ENCODE measurements around the gene EXOC3L2. TPM values are rescaled to one million over a fixed set of nuclear protein-coding genes. Genes with fewer than 3 reads are reported as not detected.

EXOC3L2 gene
- total RNA-seq, 1 donor, result not detected

DNA sequence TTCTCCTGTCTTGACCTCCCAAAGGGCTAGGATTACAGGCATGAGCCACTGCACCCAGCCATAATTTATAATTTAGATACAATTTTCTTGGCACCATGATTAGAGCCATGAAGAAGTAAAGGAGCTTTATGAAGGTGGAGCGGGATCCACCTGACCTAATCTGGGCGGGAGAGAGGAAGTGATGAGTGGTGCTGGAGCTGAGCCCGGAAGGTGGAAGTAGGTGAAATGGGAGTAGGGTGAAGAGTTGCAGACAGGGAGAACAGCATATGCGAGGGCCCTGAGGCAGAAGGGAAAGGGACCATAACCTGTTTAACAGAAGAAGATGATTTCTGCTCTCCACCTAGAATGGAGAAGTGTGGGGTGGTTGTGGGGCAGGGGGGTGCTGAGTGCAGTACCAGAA, 62.4 kb downstream of the EXOC3L2 start:
- Histone ChIP-seq H3K4me1 (ENCODE audit: insufficient read depth, low read length) (peaks cover 9% of the 10 kb centered on the region), H3K36me3 (ENCODE audit: insufficient read depth, low read length) (peaks cover 9% of the 10 kb centered on the region), H2AFZ (ENCODE audit: low read length) (no peak overlapping the region), H3K27ac (ENCODE audit: low read depth, low read length) (no peak overlapping the region), H3K4me2 (ENCODE audit: insufficient read depth, low read length) (no peak overlapping the region), H3K9me3 (ENCODE audit: low read depth, low read length) (no peaks in the 10 kb centered on the region), H3K27me3 (ENCODE audit: insufficient read depth, low read length) (no peaks in the 10 kb centered on the region), H4K20me1 (ENCODE audit: insufficient read depth, low read length) (peaks cover 13% of the 10 kb centered on the region), H3K4me3 (ENCODE audit: insufficient read depth, low read length) (no peak overlapping the region), H3K79me2 (ENCODE audit: insufficient read depth, low read length) (peaks cover 28% of the 10 kb centered on the region)
- DNase-seq (ENCODE audit: insufficient read length, low spot score, missing footprints), result peak; percentile 30
- no peak for TF ChIP-seq CTCF (IDR thresholded peaks at IDR 0.05; ENCODE audit: extremely low read depth, low read depth, low read length)

DNA sequence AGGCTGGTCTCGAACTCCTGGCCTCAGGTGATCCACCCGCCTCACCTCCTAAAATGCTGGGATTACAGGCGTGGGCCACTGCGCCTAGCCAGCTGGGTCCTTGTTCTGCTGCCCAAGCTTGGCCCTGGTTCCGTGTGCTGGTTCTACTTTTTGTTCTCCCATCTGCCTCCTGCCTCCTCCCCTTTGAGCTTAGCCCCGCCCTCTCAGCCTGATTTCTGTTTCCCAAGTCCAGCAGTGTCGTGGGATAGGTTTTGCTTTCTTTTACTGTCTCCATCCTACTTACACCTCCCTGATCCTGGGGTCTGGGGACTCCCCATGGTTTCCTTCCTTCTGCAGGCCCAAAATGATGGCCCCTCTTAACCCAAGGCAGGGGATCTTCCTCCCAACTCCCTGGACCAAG, 64.3 kb downstream of the EXOC3L2 start:
- Histone ChIP-seq H3K36me3 (ENCODE audit: insufficient read depth, low read length) (peaks cover 9% of the 10 kb centered on the region), H3K4me1 (ENCODE audit: insufficient read depth, low read length) (peaks cover 18% of the 10 kb centered on the region), H3K27me3 (ENCODE audit: insufficient read depth, low read length) (no peaks in the 10 kb centered on the region), H3K4me3 (ENCODE audit: insufficient read depth, low read length) (no peak overlapping the region), H4K20me1 (ENCODE audit: insufficient read depth, low read length) (peaks cover 10% of the 10 kb centered on the region), H3K27ac (ENCODE audit: low read depth, low read length) (no peak overlapping the region), H3K9me3 (ENCODE audit: low read depth, low read length) (no peaks in the 10 kb centered on the region), H3K79me2 (ENCODE audit: insufficient read depth, low read length) (peaks cover 31% of the 10 kb centered on the region), H3K4me2 (ENCODE audit: insufficient read depth, low read length) (peak overlapping the region; percentile 16), H2AFZ (ENCODE audit: low read length) (no peak overlapping the region)
- peak; percentile 60 for DNase-seq (ENCODE audit: insufficient read length, low spot score, missing footprints)
- no peak for TF ChIP-seq CTCF (IDR thresholded peaks at IDR 0.05; ENCODE audit: extremely low read depth, low read depth, low read length)

- H3K27me3 ChIP-seq (ENCODE audit: insufficient read depth, low read length), result no peaks in the 10 kb centered on the region
- peak overlapping the region; percentile 89 for H3K4me3 ChIP-seq (ENCODE audit: insufficient read depth, low read length)
- DNase-seq (ENCODE audit: insufficient read length, low spot score, missing footprints), result no peak
- peaks cover 7% of the 10 kb centered on the region for H4K20me1 ChIP-seq (ENCODE audit: insufficient read depth, low read length)
- H3K4me2 ChIP-seq (ENCODE audit: insufficient read depth, low read length), result peak overlapping the region; percentile 97
- H3K79me2 ChIP-seq (ENCODE audit: insufficient read depth, low read length), result peaks cover 31% of the 10 kb centered on the region
- peak overlapping the region; percentile 95 for H3K27ac ChIP-seq (ENCODE audit: low read depth, low read length)
- peak overlapping the region; percentile 65 for H2AFZ ChIP-seq (ENCODE audit: low read length)
- peaks cover 9% of the 10 kb centered on the region for H3K36me3 ChIP-seq (ENCODE audit: insufficient read depth, low read length)
- H3K4me1 ChIP-seq (ENCODE audit: insufficient read depth, low read length), result peaks cover 19% of the 10 kb centered on the region
- no peaks in the 10 kb centered on the region for H3K9me3 ChIP-seq (ENCODE audit: low read depth, low read length)
- no peak for TF ChIP-seq CTCF (IDR thresholded peaks at IDR 0.05; ENCODE audit: extremely low read depth, low read depth, low read length)
Measured at GRCh38 chr19:45179892-45180370, 65.3 kb downstream of the EXOC3L2 start.

- TF ChIP-seq CTCF (IDR thresholded peaks at IDR 0.05; ENCODE audit: extremely low read depth, low read depth, low read length), result no peak
- peak overlapping the region; percentile 73 for H2AFZ ChIP-seq (ENCODE audit: low read length)
- H3K27ac ChIP-seq (ENCODE audit: low read depth, low read length), result peak overlapping the region; percentile 95
- H3K9me3 ChIP-seq (ENCODE audit: low read depth, low read length), result no peaks in the 10 kb centered on the region
- peaks cover 7% of the 10 kb centered on the region for H4K20me1 ChIP-seq (ENCODE audit: insufficient read depth, low read length)
- peaks cover 9% of the 10 kb centered on the region for H3K36me3 ChIP-seq (ENCODE audit: insufficient read depth, low read length)
- H3K79me2 ChIP-seq (ENCODE audit: insufficient read depth, low read length), result peaks cover 31% of the 10 kb centered on the region
- DNase-seq (ENCODE audit: insufficient read length, low spot score, missing footprints), result peak; percentile 91
- H3K27me3 ChIP-seq (ENCODE audit: insufficient read depth, low read length), result no peaks in the 10 kb centered on the region
- peak overlapping the region; percentile 89 for H3K4me3 ChIP-seq (ENCODE audit: insufficient read depth, low read length)
- H3K4me2 ChIP-seq (ENCODE audit: insufficient read depth, low read length), result peak overlapping the region; percentile 97
- H3K4me1 ChIP-seq (ENCODE audit: insufficient read depth, low read length), result peaks cover 23% of the 10 kb centered on the region
Measured at GRCh38 chr19:45179072-45179891, 65.9 kb downstream of the EXOC3L2 start.
